CD4-positive, alpha-beta T cell treated with Interleukin-4 for 1 hour (primary cell): ENCODE results near the gene WRNIP1.
A peak's percentile ranks its signal among the peaks of the same experiment; 100 is the strongest.

Source experiments
- DNase-seq, 2 donors: peaks; one replicate each; pipeline ENCODE4 v3.0.0-alpha.2; 2020 to 2022

The WRNIP1 gene

GRCh38 chr6:2763876-2764540 is 1.2 kb upstream of the WRNIP1 start:
- DNase-seq, result no peak

GRCh38 chr6:2764610-2765165 is 505 bp upstream of the WRNIP1 start:
- DNase-seq, result peak; percentile 79 to 81

- peak in 1 of 2 donors; percentile 27 for DNase-seq
Observed at GRCh38 chr6:2765896-2766766, 938 bp downstream of the WRNIP1 start.

GRCh38 chr6:2766767-2767656 is 1.8 kb downstream of the WRNIP1 start:
- peak in 1 of 2 donors; percentile 6 for DNase-seq

GRCh38 chr6:2767657-2768524 is 2.7 kb downstream of the WRNIP1 start:
- DNase-seq, result peak in 1 of 2 donors; percentile 7

GRCh38 chr6:2768696-2769095 is 3.5 kb downstream of the WRNIP1 start:
- no peak for DNase-seq

- no peak for DNase-seq
Observed at GRCh38 chr6:2770171-2770570, 5.0 kb downstream of the WRNIP1 start.

GRCh38 chr6:2771079-2771478 is 5.9 kb downstream of the WRNIP1 start:
- no peak for DNase-seq

- no peak for DNase-seq
Observed at GRCh38 chr6:2772840-2773239, 7.6 kb downstream of the WRNIP1 start.

- no peak for DNase-seq
Observed at GRCh38 chr6:2773449-2773848, 8.3 kb downstream of the WRNIP1 start.

GRCh38 chr6:2775003-2775402 is 9.8 kb downstream of the WRNIP1 start:
- no peak for DNase-seq

- no peak for DNase-seq
Observed at GRCh38 chr6:2777249-2777648, 12.1 kb downstream of the WRNIP1 start.

- no peak for DNase-seq
Observed at GRCh38 chr6:2780102-2780737, 15.0 kb downstream of the WRNIP1 start.

GRCh38 chr6:2781685-2782355 is 16.6 kb downstream of the WRNIP1 start:
- no peak for DNase-seq

- no peak for DNase-seq
Observed at GRCh38 chr6:2782356-2782708, 17.1 kb downstream of the WRNIP1 start.

- no peak for DNase-seq
Observed at GRCh38 chr6:2782825-2783187, 17.6 kb downstream of the WRNIP1 start.

GRCh38 chr6:2783188-2783963 is 18.2 kb downstream of the WRNIP1 start:
- no peak for DNase-seq

GRCh38 chr6:2784061-2784460 is 18.9 kb downstream of the WRNIP1 start:
- DNase-seq, result no peak

GRCh38 chr6:2784930-2785329 is 19.7 kb downstream of the WRNIP1 start:
- DNase-seq, result no peak

- DNase-seq, result no peak
Observed at GRCh38 chr6:2786269-2786668, 21.1 kb downstream of the WRNIP1 start.
